Renal cortical epithelial cell (primary cell): ENCODE measurements around the gene UQCC5. TPM values are rescaled to one million over a fixed set of nuclear protein-coding genes. Genes with fewer than 3 reads are reported as not detected.

Experiments
- DNase-seq: peaks from one replicate; pipeline ENCODE4 v3.0.0-alpha.2; 2011; ENCODE audit warnings: low read depth
- total RNA-seq: library from RNA; depleted of rRNA; stranded (reverse); fragments of >200 nt; gene quantifications from 2 replicates; pipeline ENCODE4 v1.2.3, GENCODE V29; 2014

Gene UQCC5
- total RNA-seq, 1 donor from 2014 or later: 2.4 TPM

DNA sequence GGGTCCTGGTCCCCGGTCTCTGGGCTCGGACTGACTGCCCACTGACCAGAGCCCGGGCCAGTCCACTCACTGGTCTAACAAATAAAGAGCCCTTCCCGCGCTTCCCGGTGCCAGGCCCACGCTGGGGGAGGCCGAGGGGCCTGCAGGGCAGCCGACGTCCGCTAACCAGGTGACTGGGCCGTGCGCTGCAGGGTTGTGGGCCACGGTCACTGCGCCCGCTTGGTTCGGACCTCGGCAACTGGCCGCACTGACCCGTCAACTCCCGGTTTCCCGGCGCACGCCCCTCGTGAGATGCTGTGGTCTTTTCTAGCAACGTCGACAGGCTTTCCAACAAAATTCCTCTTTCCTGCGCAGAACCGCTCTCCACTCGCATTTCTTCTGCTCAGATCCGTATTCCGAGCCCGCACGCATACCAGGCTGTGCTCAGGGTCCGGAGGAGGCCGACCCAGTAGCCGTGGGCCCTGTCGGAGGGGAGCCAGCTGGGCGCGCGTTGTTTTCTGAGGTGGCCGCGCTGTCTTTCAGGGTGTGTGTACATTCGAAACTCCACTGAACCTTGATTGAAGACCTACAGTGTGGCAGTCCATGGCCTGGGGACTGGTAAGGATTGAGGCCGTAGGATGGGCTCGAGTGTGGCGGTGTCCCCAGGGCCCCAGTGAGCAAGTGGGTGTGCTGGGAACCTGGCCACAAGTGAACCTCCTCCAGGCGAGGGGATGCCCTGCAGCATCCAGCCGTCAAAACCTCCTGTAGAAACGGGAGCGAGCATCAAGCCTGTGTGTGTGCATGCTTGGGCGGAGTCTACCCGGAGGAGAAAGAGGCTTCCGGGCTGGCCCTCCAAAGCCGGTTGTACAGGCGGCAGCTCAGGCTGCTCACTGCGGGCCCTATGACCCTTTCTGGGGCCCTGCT, 1.9 kb upstream of the UQCC5 start:
- no peak for DNase-seq

DNA sequence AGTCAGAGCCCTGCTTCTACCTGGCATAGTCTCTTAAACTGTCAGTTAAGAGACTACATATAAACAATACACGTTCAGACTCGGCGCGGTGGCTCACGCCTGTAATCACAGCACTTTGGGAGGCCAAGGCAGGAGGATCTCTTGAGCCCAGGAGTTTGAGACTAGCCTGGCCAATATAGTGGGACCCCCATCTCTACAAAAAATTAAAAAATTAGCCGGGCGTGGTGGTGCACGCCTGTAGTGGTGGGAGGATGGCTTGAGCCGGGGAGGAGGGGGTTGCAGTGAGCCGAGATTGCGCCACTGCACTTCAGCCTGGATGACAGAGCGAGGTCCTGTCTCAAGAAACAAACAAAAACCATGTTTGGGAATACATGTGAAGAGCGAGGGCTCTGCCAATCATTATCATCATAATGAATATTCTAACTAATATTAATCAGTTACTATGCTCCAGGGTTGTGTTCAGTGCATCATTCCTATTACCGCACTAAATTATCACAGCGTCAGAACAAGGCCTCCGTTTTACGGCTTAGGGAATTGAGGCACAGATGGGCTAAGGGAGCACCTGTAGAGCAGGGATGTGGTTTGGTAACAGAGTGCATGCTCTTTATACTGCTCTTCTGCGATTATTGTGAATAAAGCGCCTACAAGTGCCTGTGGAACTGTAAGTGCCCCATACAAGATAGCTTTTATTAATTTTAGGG, 844 bp upstream of the UQCC5 start:
- DNase-seq: no peak

DNA sequence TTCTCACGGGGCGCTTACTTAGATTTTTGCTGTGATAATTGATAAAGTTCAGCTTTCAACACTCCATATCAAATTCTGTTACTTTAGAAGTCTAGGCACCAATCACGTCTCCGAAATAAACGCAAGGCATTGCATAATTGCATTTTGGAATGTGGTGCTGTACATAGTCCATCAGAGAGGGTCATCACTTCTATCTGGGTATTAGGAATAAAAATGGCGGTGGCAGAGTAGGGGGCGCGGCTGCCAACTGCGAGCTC, 365 bp upstream of the UQCC5 start:
- DNase-seq: no peak

DNA sequence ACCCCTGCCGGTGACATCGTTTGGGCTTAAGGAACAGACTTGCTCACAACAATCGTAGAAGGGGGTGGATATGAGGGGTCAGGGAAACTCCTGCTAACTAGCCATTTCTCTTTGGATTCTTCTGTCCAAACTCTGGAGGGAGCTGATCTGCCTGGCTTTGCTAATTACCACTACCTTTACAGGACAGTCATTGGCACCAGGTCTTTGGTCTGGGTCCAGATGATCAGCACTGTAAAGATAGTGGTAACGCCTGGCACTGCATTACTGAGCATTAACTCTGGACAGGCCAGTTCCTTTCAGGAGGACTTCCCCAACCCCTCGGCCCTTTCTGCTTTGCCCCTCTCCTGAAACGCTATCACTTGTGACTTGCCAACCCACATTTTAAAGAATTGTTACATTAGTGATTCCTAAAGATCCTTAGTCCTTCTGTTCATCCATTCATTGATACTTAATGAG, 788 bp downstream of the UQCC5 start:
- no peak for DNase-seq

DNA sequence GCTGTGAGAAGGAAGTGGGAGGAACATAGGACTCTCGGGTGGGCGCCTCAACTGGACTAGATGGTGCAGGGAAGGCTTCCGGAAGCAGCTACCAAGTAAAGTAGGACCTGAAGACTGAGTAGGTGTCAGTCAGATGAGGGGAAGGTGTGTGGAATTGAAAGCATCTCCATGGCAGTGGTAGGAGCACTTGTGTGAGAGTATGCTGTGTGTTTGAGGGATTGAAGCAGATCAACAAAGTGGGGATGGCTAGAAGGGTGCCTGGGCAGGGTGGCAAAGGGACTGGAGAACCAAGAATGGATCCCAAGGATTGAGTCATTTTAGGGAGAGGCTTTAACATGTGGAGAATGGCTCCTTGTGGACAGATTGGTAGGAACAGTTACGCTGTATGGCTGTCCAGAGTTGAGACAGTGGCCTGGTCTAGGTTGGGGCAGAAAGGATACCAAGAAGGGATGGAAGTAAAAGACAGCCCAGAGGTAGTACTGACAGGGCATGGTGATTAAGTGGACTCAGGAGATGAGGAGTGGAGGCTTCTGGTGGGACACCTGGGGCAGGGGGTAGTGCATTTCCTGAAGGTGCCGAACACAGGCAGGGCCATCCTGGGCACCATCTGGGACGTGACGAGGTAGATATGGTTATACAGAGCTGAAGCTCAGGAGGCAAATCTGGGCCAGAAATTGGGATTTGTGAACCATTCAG, 1.5 kb downstream of the UQCC5 start:
- DNase-seq: no peak

DNA sequence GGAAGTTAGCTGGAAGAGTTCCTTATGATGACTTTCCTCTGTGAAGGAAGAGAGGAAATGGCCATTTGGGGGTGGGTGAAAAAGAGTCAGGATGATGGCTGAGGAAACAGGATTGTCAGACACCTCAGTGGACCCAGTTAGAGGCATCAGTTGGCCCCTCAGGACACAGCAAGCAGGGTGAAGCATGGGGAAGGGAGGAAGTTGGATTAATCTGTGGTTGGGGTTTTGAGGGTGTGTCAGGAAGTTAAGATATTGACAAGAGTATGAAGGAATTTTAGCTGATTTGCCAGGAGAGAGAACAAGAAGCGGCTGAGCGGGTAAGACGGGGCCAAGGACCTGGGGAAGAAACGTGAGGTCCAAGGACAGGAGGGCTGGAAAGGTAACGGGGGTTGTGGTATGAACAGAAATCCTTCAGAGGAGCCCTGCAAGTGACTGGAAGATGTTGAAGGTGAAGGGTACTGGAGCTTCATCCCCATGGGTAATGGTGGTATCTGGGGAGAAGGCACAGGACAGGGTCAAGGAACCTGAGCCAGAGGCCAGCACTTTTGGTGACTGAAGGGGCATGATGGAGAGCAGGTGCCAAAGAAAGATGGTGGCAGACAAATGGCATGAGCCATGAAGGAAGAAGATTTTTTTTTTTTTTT, 2.7 kb downstream of the UQCC5 start:
- DNase-seq: no peak

DNA sequence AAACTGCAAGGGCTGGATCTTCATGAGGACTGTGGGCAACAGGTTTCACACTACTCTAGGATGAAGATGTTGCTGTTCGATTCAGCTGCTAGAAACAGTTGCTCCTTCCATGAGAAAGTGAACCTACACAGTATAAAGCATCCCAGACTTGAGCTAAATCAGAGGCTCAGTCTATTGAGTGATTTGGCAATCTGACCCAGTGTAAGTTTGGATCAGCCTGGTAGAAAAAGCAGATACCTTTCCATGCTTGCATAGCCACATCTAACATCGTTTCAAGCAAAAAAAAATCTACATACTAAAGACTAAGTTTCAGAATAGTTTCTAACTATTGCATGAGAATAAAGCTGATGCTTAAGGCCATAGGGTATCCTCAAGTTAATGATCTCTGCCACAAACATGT, 4.6 kb downstream of the UQCC5 start:
- no peak for DNase-seq

DNA sequence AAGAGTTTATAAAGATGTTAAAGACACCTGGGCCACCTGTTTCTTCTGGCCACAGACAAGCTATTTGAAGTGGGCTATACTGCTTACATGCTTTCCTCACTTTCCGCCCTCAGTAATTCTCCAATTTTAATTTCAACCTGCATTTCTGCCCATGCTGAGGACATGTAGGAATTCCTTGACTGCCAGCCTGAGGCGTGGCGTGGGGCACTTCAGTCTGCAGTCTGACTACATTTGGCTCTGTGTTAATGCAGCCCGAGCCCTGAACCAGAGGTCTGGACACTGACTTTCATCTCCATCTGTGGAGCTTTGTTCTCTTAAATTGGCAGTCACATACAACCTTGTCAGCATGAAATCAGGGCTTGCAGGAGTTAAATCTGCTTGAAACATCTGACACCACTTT, 8.5 kb downstream of the UQCC5 start:
- DNase-seq: no peak

DNA sequence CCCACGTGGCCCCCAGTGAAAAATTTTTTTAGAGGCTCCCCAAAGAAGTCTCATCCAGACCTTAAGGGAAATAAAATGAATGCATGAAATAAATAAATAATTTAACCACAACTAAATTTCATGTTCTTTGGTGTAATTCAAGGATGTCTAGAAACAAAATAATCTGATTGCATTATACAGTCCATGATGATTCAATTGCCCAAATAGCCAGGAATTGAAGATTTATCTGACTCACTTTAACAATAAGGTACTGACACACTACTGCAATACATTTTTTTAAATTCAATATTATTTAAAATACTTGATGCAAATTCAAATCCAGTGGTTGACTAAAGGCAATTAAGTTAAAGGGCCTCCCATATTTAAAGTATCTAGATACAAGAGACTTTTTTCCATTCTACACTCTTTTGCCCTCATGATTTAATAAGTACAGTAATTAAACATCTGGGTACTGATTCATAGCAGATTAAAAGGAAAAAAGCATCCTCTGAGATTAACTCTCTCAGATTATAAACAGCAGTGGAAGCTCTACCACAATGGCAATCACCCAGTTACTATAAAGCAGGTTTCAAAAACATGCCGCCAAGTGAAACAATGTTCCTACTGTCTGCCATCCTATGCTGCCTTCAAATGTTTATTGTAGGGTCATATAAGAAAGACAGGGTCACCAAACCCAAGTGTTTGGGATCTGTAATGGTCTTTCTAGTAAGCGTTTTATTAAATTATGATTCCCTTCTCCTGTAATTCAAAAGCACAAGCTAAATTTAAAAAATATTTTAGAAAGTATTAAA, 9.9 kb downstream of the UQCC5 start:
- DNase-seq: no peak

DNA sequence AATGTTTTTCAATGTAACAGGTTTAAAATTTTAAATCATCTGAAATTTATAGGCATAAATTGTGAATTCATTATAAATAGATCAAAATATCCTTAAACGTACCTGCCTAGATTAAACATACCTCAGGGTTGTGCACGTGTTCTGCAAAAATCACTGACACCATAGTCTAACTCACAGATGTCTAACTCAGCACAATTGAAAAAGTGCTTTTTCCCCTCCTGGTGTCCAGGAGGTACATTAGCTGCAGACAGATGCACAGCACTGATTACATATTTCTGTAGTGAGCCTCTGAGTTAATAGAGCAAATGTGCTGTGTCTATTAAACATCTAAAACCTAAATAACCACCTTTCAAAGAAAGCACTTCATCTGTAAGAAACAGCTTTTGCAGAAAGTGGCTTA, 10.7 kb downstream of the UQCC5 start:
- no peak for DNase-seq

DNA sequence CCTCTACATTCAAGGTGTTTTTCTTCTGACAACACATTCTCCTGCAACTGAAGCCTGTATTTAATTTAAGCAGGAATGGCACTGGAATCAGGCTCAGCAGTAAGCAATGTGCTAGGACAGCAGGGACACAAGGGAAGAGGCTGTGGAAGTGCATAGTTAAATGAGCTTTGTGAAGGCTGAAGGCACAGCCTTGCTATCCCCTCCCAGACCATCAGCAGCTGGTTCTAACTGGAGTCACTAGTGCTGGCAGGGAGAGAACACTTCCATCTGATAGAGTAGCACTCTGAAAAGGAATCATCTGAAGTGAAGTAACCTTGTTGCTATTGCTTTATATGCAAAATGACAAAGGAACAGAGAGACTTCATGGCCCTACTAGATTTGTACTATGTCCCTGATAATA, 14.7 kb downstream of the UQCC5 start:
- no peak for DNase-seq

DNA sequence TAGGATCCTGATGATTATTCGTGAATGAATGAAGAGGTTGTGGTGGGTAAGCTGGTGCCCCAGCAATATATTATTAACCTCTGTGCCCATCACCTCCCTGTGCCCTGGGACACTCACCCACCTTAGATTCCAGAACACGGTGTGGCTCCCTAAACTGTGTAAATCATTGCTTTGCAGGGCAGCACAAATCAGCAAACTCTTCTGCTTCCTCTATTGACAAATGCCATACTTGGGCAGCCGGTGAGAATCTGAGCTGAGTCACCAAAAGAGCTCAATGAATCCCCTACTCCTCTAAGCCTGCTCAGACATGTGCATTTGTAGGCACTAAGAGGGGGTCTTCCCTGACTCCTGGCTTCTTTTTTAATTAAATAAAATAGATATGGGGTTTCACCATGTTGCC, 15.7 kb downstream of the UQCC5 start:
- peak; percentile 71 for DNase-seq

DNA sequence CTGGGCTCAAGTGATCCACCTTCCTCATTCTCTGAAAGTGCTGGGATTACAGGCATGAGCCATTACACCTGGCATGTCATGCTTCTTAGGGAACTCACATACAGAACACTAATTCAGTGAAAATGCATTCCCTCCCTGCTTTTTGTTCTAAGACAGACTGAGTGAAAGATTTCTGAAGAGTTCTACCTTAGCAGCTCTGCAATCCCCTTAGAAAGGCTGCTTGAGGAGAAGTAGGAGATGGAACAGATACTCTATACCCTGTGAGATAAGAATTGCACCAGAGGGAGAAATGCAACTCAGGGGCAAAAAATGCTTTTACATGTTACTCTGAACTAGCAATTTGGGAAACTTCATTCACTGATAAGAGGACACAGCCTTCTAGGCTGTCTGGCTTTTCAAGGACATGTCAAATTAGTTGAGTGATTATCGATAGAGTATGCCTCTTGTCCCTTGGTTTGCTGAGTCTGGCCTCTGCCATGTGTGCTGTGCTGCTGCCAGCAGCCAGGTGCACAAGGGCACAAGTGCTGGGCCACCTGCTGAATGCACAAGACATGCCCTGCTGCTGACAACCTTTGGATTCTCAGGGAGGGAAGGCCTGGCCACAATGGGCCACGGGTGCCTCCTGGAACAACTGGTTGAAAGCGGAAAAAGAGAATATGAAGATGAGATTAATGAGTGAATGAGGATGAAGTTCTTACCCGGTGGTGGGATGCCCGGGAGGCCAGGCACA, 17.8 kb downstream of the UQCC5 start:
- DNase-seq: no peak

DNA sequence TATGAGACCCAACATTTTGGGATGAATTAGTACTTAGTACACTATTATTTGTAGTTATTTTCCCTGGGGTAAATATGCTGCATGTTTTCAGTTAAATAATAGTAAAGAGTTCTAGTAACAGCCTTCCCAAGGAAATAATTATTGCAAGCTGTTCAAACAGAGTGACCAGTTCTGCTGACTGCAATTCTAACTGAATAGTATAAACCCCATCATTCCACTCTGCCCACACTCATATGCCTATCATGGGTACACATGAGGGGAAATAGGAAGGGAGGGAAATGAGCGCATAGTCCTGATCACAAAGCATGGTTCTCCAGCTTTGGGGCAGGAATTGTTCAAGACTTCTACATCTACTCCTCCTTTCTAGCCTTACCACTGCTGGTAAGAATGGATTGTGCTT, 18.7 kb downstream of the UQCC5 start:
- DNase-seq: no peak

DNA sequence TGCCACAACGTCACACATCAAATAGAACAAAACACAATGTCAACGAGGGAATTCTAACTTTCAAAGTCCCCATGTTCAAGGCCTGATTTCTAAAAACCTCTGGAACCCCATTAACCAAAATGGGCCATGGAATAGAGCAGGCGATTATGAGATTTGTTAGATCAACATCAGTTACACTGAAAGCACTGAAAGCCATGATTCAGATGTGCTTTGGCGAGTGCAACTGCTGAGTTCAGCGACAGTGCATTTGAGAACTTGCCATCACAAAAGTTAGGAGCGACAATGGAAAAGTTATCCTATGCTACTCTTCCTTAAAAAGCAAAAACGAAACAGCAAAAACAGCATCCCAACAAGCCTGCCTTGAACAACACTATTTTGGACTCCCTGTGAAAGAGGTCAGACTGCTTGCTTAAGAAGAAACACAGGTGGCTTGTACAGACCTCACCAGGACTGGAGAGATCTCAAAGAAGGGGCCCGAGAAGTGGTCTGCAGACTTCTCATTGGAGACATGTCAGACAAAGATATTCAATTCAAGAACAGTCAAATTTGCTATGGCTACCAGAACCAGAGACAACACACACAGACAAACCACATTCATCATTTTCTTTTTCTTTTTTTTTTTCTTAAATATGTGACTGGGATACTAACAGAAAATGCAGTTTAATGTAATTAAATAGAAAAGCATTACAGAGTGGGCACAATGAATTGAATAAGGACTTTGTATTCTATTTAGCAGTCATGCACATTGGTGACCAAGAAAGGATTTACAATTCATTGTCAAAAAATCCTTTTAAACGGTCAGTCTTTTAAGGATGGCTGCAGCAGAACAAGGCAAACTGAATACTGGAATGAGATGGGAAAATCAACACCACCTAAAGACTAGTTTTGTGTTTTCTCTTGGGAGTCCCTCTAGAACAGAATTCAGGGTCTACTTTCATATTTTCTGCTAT, 20.9 kb downstream of the UQCC5 start:
- no peak for DNase-seq

DNA sequence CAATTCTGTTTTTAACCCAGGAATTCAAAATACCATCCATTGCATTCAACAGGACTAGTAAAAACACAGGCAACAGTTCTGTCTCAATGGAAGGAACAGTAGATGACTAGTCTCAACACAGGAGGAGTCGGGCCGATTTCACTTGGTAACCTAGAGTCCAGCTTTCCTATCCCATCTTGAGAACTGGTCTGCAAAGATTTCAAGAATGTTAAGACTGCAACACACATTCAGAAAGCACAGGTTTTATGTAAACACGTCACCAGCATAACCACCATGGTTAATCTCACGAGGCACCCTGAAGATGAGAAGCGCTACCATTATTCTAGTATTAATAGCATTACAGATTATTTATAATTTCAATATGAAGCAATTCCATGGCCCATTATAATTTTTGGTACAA, 22.0 kb downstream of the UQCC5 start:
- DNase-seq: no peak

DNA sequence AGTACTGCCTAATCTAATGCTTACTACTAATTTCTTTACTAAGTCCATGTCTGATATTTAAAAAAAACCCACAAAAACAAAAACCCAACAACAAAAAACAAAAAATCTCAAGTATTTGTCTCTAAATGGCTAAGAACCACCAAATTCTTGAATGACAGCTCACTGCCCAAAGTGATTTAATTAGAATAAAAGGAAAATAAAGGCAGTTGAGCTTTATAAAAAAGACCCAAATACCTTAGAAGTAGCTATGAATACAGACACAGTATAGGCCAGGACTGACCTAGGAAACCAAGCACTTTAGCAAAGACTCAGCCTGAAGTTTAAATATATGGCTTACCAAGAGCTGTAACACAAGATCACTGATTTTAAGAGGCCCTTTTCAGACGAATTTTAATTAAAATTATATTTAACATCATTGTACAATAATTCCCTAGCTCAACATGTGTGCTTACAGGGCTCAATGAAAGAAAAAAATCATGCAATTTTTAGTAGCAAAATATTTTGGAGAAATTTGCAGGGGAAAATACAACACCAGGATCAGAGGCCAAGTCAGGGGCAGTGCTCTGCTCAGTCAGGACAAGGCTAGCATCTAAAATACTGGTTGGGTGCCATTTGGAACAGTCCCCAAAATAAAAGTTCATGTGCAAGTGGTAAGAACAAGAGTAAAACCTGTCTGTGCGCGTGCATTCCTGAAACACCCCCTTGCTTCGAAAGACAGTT, 24.8 kb downstream of the UQCC5 start:
- DNase-seq: peak; percentile 14

DNA sequence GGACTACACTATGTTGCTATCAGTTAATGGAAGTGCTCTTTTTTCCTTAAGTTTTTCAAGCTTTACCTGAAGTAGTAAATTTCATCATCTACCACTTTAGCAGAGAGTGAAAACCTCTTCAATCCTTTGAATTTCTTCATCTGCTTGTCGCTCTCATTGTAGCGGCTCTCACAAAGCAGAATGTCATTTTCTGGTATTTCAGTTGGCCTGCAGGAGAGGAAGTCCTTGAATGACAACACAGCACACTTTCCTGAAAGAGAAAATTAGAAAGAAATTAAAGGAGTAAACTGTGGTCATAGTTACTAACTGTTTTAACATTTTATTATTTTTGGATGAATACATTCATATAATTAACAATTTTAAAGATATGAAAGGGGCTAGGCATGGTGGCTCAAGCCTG, 27.6 kb downstream of the UQCC5 start:
- no peak for DNase-seq

DNA sequence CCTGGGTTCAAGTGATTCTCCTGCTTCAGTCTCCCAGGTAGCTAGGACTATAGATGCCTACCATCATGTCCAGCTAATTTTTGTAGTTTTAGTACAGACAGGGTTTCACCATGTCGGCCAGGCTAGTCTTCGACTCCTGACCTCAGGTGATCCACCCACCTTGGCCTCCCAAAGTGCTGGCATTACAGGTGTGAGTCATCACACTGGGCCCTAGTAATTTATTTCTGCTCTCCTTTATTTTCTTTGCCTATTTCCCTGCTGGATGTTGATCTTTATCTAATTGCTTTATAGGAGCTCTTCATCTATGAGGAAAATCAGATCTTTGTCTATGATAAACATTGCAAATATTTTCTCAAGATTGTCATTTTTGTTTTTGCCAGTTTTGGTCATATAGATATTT, 31.7 kb downstream of the UQCC5 start:
- DNase-seq: peak; percentile 26
